GM10847 (cell line): Measurements from ENCODE around the gene RTP5.

Experiments
- POLR2A ChIP-seq: IDR thresholded peaks from 2 replicates; pipeline ENCODE4 v1.6.1; 2011; ENCODE audit not compliant: insufficient read length; ENCODE audit errors: extremely low read depth

Gene RTP5

GRCh38 chr2:241863536-241863954 lies 6.0 kb upstream of the RTP5 start:
- no peak for TF ChIP-seq POLR2A

GRCh38 chr2:241864168-241864849 lies 5.2 kb upstream of the RTP5 start:
- no peak for TF ChIP-seq POLR2A

DNA sequence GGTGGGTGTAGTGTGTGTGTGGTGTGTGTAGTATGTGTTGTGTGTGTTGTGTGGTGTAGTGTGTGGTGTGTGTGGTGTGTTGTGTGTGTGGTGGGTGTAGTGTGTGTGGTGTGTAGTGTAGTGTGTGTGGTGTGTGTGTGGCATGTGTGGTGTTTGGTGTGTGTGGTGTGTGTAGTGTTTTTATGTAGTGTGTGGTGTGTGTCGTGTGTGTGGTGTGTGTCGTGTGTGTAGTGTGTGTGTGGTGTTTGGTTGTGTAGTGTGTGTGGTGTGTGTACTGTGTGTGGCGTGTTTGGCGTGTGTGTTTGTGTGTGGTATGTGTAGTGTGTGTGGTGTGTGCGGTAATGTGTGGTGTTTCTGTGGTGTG lies 4.7 kb upstream of the RTP5 start:
- no peak for TF ChIP-seq POLR2A

DNA sequence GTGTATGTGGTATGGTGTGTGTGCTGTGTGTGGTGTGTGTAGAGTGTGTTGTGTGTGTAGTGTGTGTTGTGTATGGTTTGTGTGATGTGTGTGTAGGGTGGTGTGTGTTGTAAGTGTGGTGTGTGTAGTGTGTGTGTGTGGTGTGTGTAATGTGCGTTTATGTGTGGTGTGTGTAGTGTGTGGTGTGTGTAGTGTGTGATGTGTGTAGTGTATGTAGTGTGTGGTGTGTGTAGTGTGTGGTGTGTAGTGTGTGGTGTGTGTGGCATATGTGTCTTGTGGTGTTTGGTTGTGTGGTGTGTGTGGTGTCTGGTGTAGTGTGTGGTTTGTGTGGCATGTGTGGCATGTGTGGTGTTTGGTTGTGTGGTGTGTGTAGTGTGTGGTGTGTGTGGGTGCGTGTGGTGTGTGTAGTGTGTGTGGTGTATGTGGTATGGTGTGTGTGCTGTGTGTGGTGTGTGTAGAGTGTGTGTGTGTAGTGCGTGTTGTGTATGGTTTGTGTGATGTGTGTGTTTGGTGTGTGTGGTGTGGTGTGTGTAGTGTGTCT lies 4.0 kb upstream of the RTP5 start:
- no peak for TF ChIP-seq POLR2A

- no peak for TF ChIP-seq POLR2A
Observed at GRCh38 chr2:241865957-241866789, 3.4 kb upstream of the RTP5 start.

DNA sequence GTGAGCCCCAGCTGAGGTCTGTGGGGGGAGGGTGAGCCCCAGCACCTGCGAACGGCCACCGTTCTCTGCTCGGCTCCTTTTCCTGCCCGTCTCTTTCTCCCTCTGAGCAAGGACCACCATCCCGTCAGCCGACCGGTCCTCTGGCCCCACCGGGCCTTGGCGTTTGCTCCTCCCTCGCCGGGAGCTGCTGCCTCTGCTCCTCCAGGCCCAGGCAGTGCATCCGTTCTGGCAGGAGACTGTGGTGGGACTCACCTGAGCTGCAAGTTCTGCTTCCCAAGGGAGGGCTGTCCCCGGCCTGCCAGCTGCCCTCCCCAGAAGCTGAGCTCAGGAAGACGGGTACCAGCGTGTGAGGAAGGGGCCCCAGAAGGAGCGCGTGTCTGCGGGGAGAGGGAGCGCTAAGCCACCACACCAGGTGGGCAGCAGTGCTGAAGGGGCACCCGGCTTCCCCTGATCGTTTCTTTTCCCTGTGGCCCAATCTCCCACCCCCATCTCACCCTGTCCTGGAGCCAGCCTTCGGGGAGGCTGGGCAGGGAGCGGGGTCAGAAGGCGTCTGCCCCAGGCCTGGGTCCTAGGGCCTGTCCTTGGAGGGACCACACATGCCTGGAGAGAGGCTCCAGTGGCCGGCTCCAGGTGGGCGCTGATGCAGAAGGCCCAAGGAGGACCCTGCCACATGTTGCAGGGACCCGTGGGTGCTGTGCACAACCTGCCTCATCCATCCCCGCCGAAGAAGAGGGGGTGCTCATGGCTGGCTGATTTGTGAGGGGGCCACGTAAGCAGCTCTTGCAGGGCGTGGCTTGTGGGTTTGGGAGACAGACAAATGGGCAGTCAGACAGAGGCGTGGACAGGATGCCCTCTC lies 2.5 kb upstream of the RTP5 start:
- no peak for TF ChIP-seq POLR2A

GRCh38 chr2:241867776-241868420 lies 1.6 kb upstream of the RTP5 start:
- no peak for TF ChIP-seq POLR2A

GRCh38 chr2:241868661-241869081 lies 858 bp upstream of the RTP5 start:
- no peak for TF ChIP-seq POLR2A

DNA sequence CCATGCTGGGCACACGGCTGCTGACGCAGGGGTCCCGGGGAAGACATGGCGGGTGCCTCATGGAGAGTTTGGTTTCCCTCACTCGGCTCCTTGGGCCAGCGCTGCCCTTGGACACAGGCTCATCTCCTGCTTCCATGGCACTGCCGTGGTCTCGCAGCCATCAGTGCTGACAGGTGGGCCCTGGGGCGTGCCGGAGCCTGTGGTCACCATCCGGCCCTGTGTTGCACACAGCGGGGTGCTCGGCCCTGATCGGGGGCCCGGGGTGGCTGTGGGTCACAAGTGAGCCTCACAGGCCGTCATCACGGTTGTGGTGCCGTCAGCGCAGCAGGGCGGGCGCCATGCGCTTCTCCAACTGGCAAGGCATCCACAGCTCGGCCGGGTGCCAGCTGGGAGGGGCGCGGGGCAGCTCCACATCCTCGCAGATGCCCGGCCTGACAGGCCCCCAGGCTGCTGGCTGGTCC lies 582 bp downstream of the RTP5 start:
- no peak for TF ChIP-seq POLR2A

- no peak for TF ChIP-seq POLR2A
Observed at GRCh38 chr2:241870611-241871537, 1.3 kb downstream of the RTP5 start.

- no peak for TF ChIP-seq POLR2A
Observed at GRCh38 chr2:241871538-241872312, 2.2 kb downstream of the RTP5 start.

DNA sequence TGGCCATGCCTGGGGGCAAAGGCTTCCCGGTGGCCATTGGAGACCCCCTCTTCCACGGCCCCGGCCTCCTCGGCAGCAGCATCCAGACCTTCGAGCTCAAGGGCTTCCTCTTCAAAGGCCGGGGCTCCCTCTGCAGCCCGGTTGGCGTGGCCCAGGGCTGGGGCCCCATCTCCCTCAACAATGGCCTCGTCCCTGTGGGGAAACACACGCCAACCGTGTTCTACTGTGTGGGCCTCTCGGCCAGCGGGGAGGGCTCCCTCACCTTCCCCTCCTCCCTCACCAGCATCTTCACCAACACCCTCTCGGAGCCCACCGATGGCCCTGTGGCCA lies 2.7 kb downstream of the RTP5 start:
- no peak for TF ChIP-seq POLR2A
